Measurements from ENCODE around the gene NMS.

NMS gene, protein sequence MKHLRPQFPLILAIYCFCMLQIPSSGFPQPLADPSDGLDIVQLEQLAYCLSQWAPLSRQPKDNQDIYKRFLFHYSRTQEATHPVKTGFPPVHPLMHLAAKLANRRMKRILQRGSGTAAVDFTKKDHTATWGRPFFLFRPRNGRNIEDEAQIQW

GRCh38 chr2:100470182-100470581, at the start of gene NMS:
NMS (plus strand) TSS chr2:100470482; CDS start chr2:100470489, 7 bp downstream.
- no peak within 1 kb of the TSS for H3K4me3 ChIP-seq (ENCODE audit: low read length)
- H3K9ac ChIP-seq (ENCODE audit: low read length): no peak within 1 kb of the TSS
- no peaks in the 10 kb centered on the region for H3K36me3 ChIP-seq (ENCODE audit: control insufficient read depth, insufficient read depth, low read length)
- H3K9me3 ChIP-seq (ENCODE audit: control insufficient read depth, low read length): no peaks in the 10 kb centered on the region
- H3K4me1 ChIP-seq (ENCODE audit: control insufficient read depth, insufficient read depth, low read length): no peaks in the 10 kb centered on the region
- H3K27me3 ChIP-seq (ENCODE audit: control insufficient read depth, insufficient read depth, low read length): peaks cover 9% of the 10 kb centered on the region

DNA sequence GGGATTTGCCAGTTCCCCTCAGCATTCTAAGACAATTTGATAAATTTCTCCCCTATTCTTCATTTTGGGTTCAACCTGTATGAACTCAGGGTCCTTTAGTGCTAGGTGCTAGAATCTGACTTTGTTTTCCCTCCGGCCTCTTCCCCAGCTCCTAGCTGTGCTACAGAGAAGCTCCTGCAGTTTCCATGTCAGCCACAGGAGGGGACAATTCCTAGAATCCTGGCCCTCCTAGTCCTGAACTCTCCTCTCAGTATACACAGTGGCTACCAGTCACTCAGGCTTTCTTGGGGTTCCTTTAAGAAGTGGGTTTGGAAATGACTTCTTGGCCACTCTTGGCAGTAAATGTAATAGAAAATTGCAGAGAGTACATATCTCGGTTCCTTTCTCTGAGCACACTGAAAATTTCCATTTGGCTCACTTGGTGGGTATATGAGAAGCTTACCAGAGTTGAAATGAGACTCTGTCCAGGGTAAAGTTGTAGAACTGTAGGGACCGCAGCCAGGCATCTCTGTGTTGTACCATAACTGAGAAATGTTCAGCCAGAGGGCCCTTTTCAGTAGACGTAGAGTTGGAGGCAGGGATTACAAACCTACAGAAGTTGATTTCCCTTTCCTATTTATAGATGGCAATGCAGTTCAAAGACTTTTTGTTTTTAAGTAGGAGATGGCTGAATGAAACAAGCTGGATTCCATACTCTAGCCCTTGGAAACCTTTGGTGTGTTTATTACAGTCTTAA, 47.8 kb upstream of the NMS start:
- Histone ChIP-seq H3K4me3 (ENCODE audit: low read length) (no peak overlapping the region), H3K9me3 (ENCODE audit: control insufficient read depth, low read length) (no peaks in the 10 kb centered on the region), H3K4me1 (ENCODE audit: control insufficient read depth, insufficient read depth, low read length) (peaks cover 4% of the 10 kb centered on the region), H3K27me3 (ENCODE audit: control insufficient read depth, insufficient read depth, low read length) (no peaks in the 10 kb centered on the region), H3K9ac (ENCODE audit: low read length) (no peak overlapping the region), H3K36me3 (ENCODE audit: control insufficient read depth, insufficient read depth, low read length) (no peaks in the 10 kb centered on the region)

DNA sequence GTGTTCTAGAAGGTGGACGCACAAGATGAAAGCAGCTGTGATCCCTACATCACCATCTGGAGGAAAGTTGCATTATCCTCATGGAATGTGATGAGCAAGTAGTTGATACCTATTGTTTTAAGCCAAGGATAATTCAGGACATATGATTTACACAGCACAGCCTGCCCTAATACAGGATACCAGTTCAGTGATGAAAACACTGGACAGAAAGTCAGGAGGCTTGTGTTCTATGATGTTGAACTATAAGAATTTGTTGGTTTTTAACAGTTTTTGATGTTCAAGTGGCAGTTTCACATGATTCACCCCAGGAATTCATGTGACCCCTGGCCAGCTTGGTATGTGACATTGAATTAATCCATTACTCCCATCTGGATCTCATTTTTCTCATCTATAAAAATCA, 46.7 kb upstream of the NMS start:
- Histone ChIP-seq H3K9me3 (ENCODE audit: control insufficient read depth, low read length) (no peaks in the 10 kb centered on the region), H3K9ac (ENCODE audit: low read length) (no peak overlapping the region), H3K27me3 (ENCODE audit: control insufficient read depth, insufficient read depth, low read length) (no peaks in the 10 kb centered on the region), H3K4me1 (ENCODE audit: control insufficient read depth, insufficient read depth, low read length) (no peaks in the 10 kb centered on the region), H3K4me3 (ENCODE audit: low read length) (no peak overlapping the region), H3K36me3 (ENCODE audit: control insufficient read depth, insufficient read depth, low read length) (no peaks in the 10 kb centered on the region)

GRCh38 chr2:100424277-100424875, 45.9 kb upstream of the NMS start:
- no peak overlapping the region for H3K9ac ChIP-seq (ENCODE audit: low read length)
- H3K27me3 ChIP-seq (ENCODE audit: control insufficient read depth, insufficient read depth, low read length): no peaks in the 10 kb centered on the region
- no peak overlapping the region for H3K4me3 ChIP-seq (ENCODE audit: low read length)
- no peaks in the 10 kb centered on the region for H3K9me3 ChIP-seq (ENCODE audit: control insufficient read depth, low read length)
- H3K36me3 ChIP-seq (ENCODE audit: control insufficient read depth, insufficient read depth, low read length): no peaks in the 10 kb centered on the region
- no peaks in the 10 kb centered on the region for H3K4me1 ChIP-seq (ENCODE audit: control insufficient read depth, insufficient read depth, low read length)

DNA sequence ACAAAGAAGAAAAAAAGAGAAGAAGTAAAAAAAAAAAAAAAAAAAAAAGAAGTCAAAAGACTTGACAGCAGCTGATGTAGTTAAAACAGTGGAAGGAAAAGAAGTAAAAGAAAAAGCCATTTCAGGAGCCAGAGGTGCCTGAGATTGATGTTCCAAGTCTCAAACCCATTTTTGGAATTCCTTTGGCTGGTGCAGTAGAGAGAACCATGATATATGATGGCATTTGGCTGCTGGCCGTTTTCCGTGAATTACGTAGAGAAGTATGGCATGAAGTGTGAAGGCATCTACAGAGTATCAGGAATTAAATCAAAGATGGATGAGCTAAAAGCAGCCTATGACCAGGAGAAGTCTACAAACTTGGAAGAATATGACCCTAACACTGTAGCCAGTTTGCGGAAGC, 45.2 kb upstream of the NMS start:
- no peaks in the 10 kb centered on the region for H3K27me3 ChIP-seq (ENCODE audit: control insufficient read depth, insufficient read depth, low read length)
- no peak overlapping the region for H3K9ac ChIP-seq (ENCODE audit: low read length)
- no peaks in the 10 kb centered on the region for H3K36me3 ChIP-seq (ENCODE audit: control insufficient read depth, insufficient read depth, low read length)
- H3K4me1 ChIP-seq (ENCODE audit: control insufficient read depth, insufficient read depth, low read length): no peaks in the 10 kb centered on the region
- H3K9me3 ChIP-seq (ENCODE audit: control insufficient read depth, low read length): no peaks in the 10 kb centered on the region
- no peak overlapping the region for H3K4me3 ChIP-seq (ENCODE audit: low read length)

DNA sequence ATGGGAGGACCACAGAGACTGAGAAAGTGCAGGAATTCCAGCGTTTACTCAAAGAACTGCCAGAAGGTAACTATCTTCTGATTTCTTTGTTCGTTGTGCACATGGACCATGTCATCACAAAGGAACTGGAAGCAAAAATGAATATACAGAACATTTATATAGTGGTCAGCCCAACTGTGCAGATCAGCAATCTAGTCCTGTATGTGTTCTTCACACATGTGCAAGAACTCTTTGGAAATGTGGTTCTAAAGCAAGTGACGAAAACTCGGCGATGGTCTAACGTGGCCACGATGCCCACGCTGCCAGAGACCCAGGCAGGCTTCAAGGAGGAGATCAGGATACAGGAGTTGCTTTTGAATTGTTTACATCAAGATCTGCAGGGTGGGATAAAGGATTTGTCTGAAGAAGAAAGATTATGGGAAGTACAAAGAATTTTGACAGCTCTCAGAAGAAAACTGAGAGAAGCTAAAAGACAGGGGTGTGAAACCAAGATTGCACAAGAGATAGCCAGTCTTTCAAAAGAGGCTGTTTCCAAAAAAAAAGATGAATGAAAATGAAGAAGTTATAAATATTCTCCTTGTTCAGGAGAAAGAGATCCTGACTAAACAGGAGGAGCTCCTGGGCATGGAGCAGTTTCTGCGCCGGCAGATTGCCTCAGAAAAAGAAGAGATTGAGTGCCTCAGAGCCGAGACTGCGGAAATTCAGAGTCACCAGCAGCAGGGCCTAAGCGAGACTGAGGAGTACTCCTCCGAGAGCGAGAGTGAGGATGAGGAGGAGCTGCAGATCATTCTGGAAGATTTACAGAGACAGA, 44.5 kb upstream of the NMS start:
- Histone ChIP-seq H3K36me3 (ENCODE audit: control insufficient read depth, insufficient read depth, low read length) (no peaks in the 10 kb centered on the region), H3K4me3 (ENCODE audit: low read length) (no peak overlapping the region), H3K27me3 (ENCODE audit: control insufficient read depth, insufficient read depth, low read length) (no peaks in the 10 kb centered on the region), H3K9me3 (ENCODE audit: control insufficient read depth, low read length) (no peaks in the 10 kb centered on the region), H3K9ac (ENCODE audit: low read length) (no peak overlapping the region), H3K4me1 (ENCODE audit: control insufficient read depth, insufficient read depth, low read length) (no peaks in the 10 kb centered on the region)

DNA sequence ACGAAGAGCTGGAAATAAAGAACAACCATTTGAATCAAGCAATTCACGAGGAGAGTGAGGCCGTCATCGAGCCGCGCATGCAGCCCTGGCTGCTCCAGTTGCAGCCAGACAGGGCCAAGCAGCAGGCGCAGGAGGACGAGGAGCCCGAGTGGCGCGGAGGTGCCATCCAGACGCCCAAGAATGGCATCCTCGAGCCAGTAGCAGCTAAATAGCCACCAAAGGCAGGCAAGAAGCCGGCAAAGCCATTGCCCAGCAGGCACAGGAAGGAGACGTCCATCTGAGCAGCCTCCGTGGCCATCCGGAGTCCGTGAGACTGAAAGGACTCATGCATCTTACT, 43.9 kb upstream of the NMS start:
- no peak overlapping the region for H3K9ac ChIP-seq (ENCODE audit: low read length)

DNA sequence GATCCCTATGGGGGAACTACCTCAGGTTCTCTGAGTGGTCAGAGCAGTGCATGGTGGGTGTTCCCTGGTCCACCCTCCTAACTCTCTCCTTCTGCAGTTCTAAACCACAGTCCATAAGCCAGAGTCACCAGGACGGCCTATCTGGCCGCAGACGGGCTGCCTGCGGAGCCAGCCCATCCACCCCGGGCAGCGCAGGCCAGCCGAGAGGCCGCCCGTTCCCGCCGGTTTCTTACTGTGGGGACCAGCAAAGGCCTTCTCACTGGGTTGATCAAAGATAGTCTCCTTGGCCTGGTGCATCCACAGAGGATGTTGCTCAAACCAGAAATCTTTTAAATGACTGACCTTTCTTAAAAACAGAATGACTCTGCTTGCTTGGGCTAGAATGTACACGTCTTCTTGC, 43.2 kb upstream of the NMS start:
- no peaks in the 10 kb centered on the region for H3K4me1 ChIP-seq (ENCODE audit: control insufficient read depth, insufficient read depth, low read length)
- H3K9me3 ChIP-seq (ENCODE audit: control insufficient read depth, low read length): no peaks in the 10 kb centered on the region
- H3K4me3 ChIP-seq (ENCODE audit: low read length): no peak overlapping the region
- H3K9ac ChIP-seq (ENCODE audit: low read length): no peak overlapping the region
- H3K27me3 ChIP-seq (ENCODE audit: control insufficient read depth, insufficient read depth, low read length): no peaks in the 10 kb centered on the region
- no peaks in the 10 kb centered on the region for H3K36me3 ChIP-seq (ENCODE audit: control insufficient read depth, insufficient read depth, low read length)

More for the DNA sequence above, 43.9 kb upstream of the NMS start:
- Histone ChIP-seq H3K4me1 (ENCODE audit: control insufficient read depth, insufficient read depth, low read length) (no peaks in the 10 kb centered on the region), H3K9me3 (ENCODE audit: control insufficient read depth, low read length) (no peaks in the 10 kb centered on the region), H3K4me3 (ENCODE audit: low read length) (no peak overlapping the region), H3K27me3 (ENCODE audit: control insufficient read depth, insufficient read depth, low read length) (no peaks in the 10 kb centered on the region), H3K36me3 (ENCODE audit: control insufficient read depth, insufficient read depth, low read length) (no peaks in the 10 kb centered on the region)

- Histone ChIP-seq H3K9me3 (ENCODE audit: control insufficient read depth, low read length) (no peaks in the 10 kb centered on the region), H3K4me3 (ENCODE audit: low read length) (no peak overlapping the region), H3K27me3 (ENCODE audit: control insufficient read depth, insufficient read depth, low read length) (no peaks in the 10 kb centered on the region), H3K36me3 (ENCODE audit: control insufficient read depth, insufficient read depth, low read length) (no peaks in the 10 kb centered on the region), H3K4me1 (ENCODE audit: control insufficient read depth, insufficient read depth, low read length) (no peaks in the 10 kb centered on the region), H3K9ac (ENCODE audit: low read length) (no peak overlapping the region)
These were observed 42.5 kb upstream of the NMS start for GRCh38 chr2:100427627-100428258.

DNA sequence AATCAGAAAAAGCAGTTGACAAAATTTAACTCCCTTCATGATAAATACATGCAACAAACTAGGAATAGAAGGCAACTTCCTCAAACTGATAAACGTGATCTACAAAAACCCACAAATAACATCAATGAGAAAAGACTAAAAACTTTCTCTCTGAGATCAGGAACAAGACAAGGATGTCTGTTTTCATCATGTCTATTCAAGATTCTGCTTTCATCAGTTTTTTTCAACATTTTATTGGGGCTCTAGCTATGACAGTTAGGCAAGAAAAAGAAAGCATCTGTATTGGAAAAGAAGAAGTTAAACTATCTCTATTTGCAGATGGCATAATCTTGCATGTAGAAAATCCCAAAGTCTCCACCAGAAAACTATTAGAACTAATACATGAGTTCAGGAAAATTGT, 40.6 kb upstream of the NMS start:
- Histone ChIP-seq H3K36me3 (ENCODE audit: control insufficient read depth, insufficient read depth, low read length) (no peaks in the 10 kb centered on the region), H3K27me3 (ENCODE audit: control insufficient read depth, insufficient read depth, low read length) (no peaks in the 10 kb centered on the region), H3K9ac (ENCODE audit: low read length) (no peak overlapping the region), H3K4me3 (ENCODE audit: low read length) (no peak overlapping the region), H3K9me3 (ENCODE audit: control insufficient read depth, low read length) (no peaks in the 10 kb centered on the region), H3K4me1 (ENCODE audit: control insufficient read depth, insufficient read depth, low read length) (no peaks in the 10 kb centered on the region)

DNA sequence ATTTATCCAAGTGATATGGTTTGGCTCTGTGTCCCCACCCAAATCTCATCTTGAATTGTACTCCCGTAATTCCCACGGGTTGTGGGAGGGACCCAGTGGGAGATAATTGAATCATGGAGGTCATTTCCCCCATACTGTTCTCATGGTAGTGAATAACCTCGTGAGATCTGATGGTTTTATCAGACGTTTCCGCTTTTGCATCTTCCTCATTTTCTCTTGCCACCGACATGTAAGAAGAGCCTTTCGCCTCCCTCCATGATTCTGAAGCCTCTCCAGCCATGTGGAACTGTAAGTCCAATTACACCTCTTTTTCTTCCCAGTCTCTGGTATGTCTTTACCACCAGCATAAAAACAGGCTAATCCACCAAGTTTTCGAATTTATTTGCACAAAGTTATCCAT, 32.5 kb upstream of the NMS start:
- no peaks in the 10 kb centered on the region for H3K36me3 ChIP-seq (ENCODE audit: control insufficient read depth, insufficient read depth, low read length)
- H3K4me1 ChIP-seq (ENCODE audit: control insufficient read depth, insufficient read depth, low read length): no peaks in the 10 kb centered on the region
- H3K27me3 ChIP-seq (ENCODE audit: control insufficient read depth, insufficient read depth, low read length): no peaks in the 10 kb centered on the region
- H3K4me3 ChIP-seq (ENCODE audit: low read length): no peak overlapping the region
- no peaks in the 10 kb centered on the region for H3K9me3 ChIP-seq (ENCODE audit: control insufficient read depth, low read length)
- no peak overlapping the region for H3K9ac ChIP-seq (ENCODE audit: low read length)

DNA sequence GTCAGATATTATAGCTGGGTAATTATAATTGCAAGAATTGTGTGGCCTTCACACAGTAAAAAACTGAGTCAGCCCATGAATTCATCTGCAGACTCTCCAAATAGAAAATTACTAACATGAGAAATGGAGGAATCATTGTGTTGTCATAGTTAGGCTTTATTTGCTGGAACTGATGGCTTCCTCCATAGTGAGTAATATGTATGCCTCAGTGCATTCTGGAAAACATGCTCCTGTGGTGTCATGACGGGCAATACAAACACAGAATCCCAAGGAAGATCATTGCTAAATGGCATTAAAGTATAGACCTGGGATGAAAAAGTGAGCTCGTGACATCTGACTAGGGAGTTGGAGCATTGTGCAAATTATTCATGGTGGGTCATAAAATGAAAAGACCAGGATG, 23.6 kb upstream of the NMS start:
- H3K9ac ChIP-seq (ENCODE audit: low read length): no peak overlapping the region
- H3K9me3 ChIP-seq (ENCODE audit: control insufficient read depth, low read length): no peaks in the 10 kb centered on the region
- H3K27me3 ChIP-seq (ENCODE audit: control insufficient read depth, insufficient read depth, low read length): no peaks in the 10 kb centered on the region
- no peaks in the 10 kb centered on the region for H3K4me1 ChIP-seq (ENCODE audit: control insufficient read depth, insufficient read depth, low read length)
- H3K4me3 ChIP-seq (ENCODE audit: low read length): no peak overlapping the region
- H3K36me3 ChIP-seq (ENCODE audit: control insufficient read depth, insufficient read depth, low read length): no peaks in the 10 kb centered on the region
